ENCODE measurements around the gene MZF1. TPM values are rescaled to one million over a fixed set of nuclear protein-coding genes. Genes with fewer than 3 reads are reported as not detected.

MZF1 gene
- total and polyA plus RNA-seq, 2 donors (not counting 3 experiments of a cell fraction or from before 2014, with no cell fraction given): 26.4 to 30.8 TPM

DNA sequence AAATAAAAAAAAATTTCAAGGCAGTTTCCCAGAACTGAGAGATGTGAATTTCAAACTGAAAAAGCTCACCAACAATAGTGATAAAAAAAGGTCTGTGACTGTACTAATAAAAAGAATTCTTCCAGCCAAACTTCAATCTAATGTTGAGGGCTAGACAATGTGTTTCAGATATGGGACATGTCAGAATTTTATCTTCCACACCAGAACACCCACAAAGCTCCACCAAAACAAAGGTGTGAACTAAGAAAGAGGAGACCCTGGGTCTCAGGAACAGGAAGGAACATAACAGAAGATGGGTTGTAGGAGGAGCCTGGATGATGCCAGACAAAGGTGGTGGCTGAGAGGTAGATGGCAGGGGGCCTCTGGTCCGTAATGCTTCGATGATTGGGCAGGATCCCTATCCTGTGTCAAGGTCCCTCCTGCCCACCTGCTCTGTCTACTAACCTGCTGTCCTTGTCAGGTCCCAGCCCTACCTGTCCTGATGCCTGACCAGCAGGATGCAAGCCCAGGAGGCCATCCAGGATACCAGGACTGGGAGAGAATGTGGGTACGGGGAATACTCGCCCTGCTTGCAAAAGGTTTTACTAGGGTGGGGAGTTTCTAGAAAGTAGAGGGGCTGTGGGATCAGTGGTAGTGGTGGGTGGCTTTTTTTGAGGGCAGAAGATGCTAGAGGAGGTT is 4.5 kb downstream of the MZF1 start:
- Histone ChIP-seq H3K4me1 (ENCODE audit: control insufficient read depth, extremely low read depth, insufficient read depth, low read length) (peaks cover 6% of the 10 kb centered on the region), H3K27ac (ENCODE audit: insufficient read depth, low read depth, low read length) (no peak overlapping the region), H3K9ac (replicated peaks; ENCODE audit: extremely low read depth, insufficient read depth, low read length) (no peak overlapping the region), H3K4me2 (ENCODE audit: insufficient read depth, low read length) (no peak overlapping the region), H3K36me3 (ENCODE audit: control insufficient read depth in 2 of 2, extremely low read depth in 1 of 2, insufficient read depth in 2 of 2, low read length in 2 of 2) (peaks cover 0 to 9% of the 10 kb centered on the region in 2 experiments), H3K79me2 (ENCODE audit: control insufficient read depth, insufficient read depth, low read length) (no peaks in the 10 kb centered on the region), H3K4me3 (replicated peaks in 1 of 3; ENCODE audit: insufficient read depth in 1 of 3, low read depth in 1 of 3, low read length in 3 of 3) (no peak overlapping the region), H4K20me1 (replicated peaks; ENCODE audit: control insufficient read depth, extremely low read depth, insufficient read depth, low read length) (no peaks in the 10 kb centered on the region), H2AFZ (ENCODE audit: low read depth, low read length) (no peak overlapping the region), H3K27me3 (ENCODE audit: control insufficient read depth in 2 of 2, insufficient read depth in 2 of 2, low read length in 2 of 2) (peaks cover 3 to 4% of the 10 kb centered on the region in 2 experiments), H3K9me3 (replicated peaks; ENCODE audit: control insufficient read depth, insufficient read depth, low read length) (no peaks in the 10 kb centered on the region), H3K9me1 (replicated peaks; ENCODE audit: control insufficient read depth, extremely low read depth, insufficient read depth, low read length) (no peaks in the 10 kb centered on the region)
- POLR2A ChIA-PET: no interaction called here
- dilution Hi-C loops (cut with MboI; ENCODE audit: extremely low pct_ligation_motif_present, low sequenced_read_pairs): no loop called here
- intact Hi-C loops (cut with micrococcal nuclease): no loop called here
- CTCF ChIA-PET: interaction anchor here (1.6 kb wide), 1 partner anchor 49 kb away, joined by 6 read pairs; the partner anchor contains the start of gene ZBTB45
- no peak for TF ChIP-seq POLR2A (IDR thresholded peaks at IDR 0.05; ENCODE audit: low read depth, low read length)
- no peak for TF ChIP-seq GATA2 (IDR thresholded peaks at IDR 0.05; ENCODE audit: insufficient read depth, insufficient read length, low read depth, low read length)
- no peak for TF ChIP-seq FOS (IDR thresholded peaks at IDR 0.05; ENCODE audit: borderline replicate concordance, insufficient read depth, low read length)
- TF ChIP-seq JUN (IDR thresholded peaks at IDR 0.05; ENCODE audit: borderline replicate concordance, insufficient read depth, insufficient read length, low read depth): no peak
- TF ChIP-seq, protein P1, sequence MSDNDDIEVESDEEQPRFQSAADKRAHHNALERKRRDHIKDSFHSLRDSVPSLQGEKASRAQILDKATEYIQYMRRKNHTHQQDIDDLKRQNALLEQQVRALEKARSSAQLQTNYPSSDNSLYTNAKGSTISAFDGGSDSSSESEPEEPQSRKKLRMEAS (IDR thresholded peaks at IDR 0.05; ENCODE audit: insufficient read depth, insufficient read length): no peak
- TF ChIP-seq MYC (IDR thresholded peaks at IDR 0.05; ENCODE audit: low read depth, low read length): no peak
- no peak for TF ChIP-seq POLR2AphosphoS5 (IDR thresholded peaks at IDR 0.05; ENCODE audit: insufficient read depth, low read depth, low read length)
- no peak for TF ChIP-seq EZH2 (IDR thresholded peaks at IDR 0.05; ENCODE audit: borderline replicate concordance, low read depth, low read length, severe bottlenecking)
- TF ChIP-seq CTCF (IDR thresholded peaks at IDR 0.05; ENCODE audit: extremely low read depth in 1 of 2, insufficient read depth in 1 of 2, low read depth in 1 of 2, low read length in 2 of 2): no peak
- FAIRE-seq (no peak), DNase-seq (ENCODE audit: low read depth, low spot score) (no peak)
- BruUV-seq (replicated peaks): no TSS peak
